HG03432 (cell line): ENCODE results near the gene TBX21.
"Not testable (repeated sequence)": the region's sequence is repeated elsewhere in the genome, so short reads cannot be mapped to it uniquely, and the experiment has no call there.

Experiments used
- ATAC-seq: cut with Tn5 transposase; IDR thresholded peaks from one replicate; pipeline ENCODE4 v1.9.1; 2021; ENCODE audit warnings: mild to moderate bottlenecking, moderate library complexity; ENCODE audit not compliant: unreplicated experiment

The TBX21 gene

DNA sequence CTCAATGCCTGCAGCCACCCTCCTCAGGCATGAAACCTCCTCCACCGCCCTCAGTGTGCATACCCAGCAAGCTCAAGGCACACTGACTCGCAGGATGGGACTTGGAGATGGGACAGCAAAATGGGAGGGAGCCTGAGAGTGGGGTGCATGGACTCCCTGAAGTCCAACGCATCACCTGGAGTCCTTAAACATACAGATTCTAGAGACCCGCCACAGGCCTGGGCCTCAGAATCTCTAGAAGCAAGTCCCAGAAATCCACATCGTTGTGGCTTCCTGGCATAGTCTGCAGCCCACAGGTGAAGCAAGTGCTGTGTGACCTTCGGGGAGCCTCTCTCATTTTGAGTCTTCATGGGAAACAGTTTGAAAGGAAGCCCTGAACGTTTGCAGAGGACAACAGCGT, 3.6 kb upstream of the TBX21 start:
- ATAC-seq, result no peak

DNA sequence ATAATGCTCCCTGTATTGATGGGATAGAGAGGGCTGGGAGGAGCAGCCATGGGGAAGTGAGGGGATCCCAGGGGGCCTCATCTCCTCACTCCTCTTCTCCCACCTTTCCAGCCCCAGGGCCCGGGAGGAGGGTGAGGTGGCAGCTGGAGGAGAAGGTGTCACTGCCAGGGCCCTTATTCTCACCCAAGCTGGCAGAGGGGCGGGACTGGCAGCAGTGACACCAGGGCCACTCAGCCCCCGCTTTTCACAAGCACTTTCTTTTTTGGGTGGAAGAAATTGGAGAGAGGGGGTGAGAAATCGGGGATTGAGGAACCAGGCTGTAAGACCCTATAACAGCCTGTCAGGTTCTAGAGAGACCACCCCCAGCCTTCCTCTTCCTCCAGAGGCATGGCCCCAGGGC, 2.4 kb upstream of the TBX21 start:
- ATAC-seq, result no peak

DNA sequence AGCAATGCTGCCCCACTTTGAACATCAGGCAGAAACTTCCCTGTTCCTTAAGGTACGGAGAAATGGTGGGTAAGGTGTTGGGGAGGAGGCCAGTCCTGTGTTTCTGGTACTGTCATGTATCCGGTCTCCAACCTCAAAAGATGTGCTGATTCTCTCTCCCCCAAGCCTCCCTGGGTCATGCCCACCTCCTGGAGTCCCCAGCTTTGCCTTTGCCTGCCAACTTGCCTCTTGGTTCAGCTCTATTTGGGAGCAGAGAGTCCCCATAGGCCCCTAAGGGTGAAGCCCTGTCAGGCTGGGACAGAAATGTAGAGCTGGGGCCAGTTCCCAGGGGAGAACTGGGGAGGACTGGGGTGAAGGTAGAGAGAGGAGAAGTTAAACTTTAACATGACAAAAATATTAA, 1.6 kb upstream of the TBX21 start:
- ATAC-seq, result no peak

DNA sequence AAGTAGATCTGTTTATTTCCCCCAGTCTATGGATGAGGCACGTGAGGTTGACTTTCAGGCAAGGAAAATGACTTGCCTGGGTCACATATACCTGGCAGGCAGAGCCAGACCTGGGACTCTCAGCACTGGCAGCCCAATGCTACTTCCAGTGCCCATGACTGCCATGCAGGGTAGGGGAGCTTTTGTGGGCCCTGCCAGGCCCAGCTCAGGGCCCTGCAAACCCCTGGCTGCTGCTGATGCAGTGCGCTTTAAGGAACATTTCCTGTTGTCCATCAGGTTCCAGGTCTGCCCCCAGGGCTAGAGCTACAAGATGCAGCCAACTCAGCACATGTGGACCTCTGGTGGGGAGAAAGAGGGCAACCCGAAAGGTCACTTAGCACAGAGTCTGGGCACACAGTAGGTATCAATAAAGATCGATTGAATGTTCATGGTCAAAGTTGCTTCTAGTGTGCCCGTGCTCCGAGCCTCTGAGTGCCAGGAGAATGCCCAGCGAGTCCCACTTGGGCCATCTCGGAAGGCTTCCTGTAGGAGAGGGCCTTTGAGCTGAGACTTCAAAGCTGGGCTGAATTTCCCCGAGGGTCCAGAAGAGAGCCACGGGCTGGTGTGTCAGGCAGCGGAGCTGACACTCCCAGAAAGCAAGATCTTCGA, 513 bp upstream of the TBX21 start:
- ATAC-seq, result no peak

DNA sequence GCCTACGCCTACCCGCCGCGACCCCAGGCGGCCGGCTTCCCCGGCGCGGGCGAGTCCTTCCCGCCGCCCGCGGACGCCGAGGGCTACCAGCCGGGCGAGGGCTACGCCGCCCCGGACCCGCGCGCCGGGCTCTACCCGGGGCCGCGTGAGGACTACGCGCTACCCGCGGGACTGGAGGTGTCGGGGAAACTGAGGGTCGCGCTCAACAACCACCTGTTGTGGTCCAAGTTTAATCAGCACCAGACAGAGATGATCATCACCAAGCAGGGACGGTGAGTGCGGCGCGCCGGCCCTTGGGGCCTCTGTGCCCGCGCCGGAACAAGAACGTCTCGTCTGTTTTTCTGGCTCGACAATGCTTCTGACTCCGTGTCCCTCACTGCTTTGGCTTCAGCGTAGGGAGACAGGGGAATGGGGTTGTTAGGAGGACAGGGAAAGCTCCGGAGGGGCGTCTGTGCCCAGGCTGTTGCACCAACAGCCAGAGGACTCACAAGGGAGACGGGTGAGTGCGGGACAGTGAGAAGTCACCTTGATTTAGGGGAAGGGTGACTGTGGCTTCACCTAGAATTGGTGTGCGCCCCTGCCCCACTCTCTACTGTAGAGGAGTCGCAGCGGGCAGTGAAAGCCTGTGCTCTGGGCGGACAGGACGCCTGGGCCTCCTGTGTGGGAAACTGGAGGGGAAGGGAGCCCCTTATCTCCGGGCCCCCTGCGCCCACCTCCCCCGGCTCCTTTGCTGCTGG, 806 bp downstream of the TBX21 start:
- ATAC-seq, result peak; percentile 28

DNA sequence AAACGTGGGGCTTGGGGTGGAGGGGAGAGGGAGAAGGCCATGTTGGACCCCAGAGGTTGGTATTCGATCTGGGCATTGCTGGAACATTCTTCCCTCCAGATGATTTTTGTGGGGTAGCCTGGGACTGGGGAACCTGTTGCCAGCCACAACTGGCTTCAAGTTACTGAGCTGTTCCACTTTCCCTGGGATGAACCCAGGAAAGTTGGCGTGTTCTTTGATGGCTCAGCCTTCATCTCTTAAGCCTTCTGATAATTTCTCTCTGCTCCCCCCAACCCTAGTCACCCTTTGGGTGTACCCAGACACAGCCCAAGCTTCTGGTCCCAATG, 2.1 kb downstream of the TBX21 start:
- no peak for ATAC-seq

DNA sequence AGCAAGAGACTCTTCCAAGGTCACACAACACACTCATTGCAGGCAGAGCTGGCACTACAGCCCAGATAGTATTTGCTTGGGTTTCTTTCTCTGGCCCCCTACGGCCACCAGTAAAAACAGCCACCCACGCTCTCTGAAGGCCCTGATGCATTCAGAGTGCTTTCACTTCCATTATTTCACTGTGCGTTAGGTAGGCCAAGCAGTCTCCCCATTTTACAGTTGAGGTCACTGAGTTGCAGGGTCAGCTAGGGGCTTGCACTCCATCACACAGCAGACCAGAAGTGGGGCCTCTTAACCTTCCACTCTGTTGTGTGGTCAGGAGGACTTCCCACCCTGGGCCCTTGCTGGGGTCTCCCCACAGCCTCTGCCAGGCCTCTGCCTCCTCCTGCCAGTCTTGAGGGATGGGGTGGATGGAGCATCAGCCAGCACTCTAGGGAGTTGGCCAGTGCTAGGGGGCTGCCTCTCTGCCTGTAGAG, 2.5 kb downstream of the TBX21 start:
- peak; percentile 49 for ATAC-seq

DNA sequence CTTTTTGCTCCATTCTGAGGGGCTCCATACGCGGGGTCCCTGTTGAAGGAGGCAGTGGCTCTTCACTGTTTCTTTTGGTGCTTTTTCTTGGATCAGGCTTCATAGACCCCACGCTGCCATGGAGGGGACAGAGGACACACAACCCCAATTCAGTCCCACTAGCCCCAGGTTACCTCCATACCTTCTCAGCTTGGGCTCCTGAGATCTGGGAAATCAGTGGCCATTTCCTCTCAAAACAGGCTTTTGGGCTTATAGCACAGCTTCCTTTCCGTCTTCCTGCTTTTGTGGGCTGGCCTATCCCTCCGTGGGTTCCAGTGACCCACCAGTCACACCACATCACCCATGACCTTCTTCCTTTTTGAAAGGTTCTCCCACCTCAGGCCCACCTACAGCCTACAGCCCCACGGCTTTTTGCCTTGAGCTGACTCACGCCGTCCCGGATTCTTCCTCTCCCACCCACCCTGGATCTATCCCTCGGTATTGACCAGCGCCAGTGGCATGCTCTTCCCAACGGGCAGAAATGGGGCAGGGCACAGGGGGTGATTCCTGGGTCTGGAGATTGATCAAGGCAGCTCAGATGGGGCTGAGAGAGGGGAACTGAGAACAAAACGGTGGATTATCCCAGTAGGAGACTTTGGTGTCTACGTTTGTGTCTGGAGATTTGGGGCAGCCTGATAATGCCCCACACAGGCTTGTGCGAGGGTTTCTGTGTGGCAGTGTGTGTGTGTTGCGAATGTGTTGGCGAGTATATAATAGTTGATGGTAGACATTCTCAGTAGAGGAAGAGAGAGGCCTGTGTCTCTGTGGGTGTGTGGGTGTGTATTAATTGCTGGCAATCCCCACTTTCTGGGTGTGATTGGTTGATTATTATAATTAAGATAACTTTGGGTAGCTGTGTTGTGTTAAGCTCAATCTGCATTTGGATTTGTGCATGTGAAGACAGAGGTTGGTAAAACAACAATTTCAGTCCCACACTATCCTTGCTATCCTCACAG, 3.8 kb downstream of the TBX21 start:
- ATAC-seq, result no peak

DNA sequence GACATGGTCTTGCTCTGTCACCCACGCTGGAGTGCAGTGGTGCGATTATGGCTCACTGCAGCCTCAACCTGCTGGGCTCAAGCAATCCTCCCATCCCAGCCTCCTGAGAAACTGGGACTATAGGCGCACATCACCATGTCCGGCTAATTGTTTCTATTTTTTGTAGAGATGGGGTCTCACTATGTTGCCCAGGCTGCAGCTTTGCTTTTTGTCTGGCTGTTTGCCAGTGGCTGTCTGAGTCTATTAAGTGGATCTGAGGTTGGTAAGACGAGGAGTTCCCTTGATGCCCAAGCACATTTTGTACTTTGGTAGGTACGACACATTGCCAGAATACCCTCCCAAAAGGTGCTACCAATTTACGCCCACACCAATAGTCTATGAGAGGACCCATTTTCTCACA, 5.1 kb downstream of the TBX21 start:
- ATAC-seq, result no peak

DNA sequence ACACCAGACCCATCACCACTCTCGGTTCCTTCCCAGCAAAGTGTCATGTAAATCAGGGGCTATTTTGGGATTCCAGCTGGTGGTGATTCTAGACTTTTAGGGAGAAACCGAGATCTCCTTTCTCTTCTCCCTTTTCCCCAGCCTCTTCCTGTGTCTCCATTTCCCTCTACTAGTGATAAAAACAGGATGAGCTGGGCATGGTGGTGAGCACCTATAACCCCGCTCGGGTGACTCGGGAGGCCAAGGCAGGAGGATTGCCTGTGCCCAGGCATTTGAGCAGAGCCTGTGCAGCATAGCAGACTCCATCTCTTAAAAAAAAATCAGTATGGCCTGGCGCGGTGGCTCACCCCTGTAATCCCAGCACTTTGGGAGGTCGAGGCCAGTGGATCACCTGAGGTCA, 6.1 kb downstream of the TBX21 start:
- ATAC-seq, result no peak

DNA sequence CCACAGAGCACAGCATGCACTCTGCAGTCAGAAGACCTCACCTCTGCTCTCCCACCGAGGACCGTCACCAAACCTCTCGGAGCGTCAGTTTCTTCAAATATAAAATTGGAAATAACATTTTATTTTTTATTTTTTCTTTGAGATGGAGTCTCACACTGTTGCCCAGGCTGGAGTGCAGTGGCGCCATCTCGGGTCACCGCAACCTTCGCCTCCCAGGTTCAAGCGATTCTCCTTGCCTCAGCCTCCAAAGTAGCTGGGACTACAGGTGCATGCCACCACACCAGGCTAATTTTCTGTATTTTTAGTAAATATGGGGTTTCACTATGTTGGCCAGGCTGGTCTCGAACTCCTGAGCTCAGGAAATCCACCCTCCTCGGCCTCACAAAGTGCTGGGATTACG, 6.9 kb downstream of the TBX21 start:
- ATAC-seq, result not testable (repeated sequence)

DNA sequence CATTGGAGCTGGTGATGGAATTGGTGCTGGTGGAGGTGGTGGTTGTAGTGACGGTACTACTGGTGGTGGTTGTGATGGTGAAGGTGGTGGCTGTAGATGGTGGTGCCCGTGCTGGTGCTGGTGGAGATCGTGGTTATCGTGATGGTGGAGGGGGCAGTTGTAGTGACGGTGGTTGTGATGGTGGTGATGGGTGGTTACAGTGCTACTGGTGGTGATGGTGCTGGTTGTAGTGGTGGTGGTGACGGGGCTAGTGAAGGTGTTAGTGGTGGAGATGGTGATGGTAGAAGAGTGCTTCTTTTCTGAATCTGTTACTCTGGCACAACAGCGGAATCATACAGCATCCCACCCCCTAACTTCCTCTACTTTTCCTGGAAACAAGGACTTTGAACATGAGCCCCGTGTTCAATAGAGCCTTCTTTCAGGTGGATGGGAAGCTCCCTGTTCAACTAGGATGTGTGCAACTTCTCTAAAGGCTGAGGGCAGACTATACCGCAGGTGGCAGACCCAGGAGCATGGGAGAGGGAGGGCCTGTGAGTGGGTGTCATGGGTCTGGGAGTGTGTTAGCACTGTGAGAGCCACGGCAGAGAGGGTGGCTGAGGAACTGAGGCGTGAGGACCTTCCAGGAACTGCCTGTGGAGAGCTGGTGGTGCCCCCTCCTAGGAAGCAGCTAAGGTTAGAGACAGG, 8.2 kb downstream of the TBX21 start:
- no peak for ATAC-seq

DNA sequence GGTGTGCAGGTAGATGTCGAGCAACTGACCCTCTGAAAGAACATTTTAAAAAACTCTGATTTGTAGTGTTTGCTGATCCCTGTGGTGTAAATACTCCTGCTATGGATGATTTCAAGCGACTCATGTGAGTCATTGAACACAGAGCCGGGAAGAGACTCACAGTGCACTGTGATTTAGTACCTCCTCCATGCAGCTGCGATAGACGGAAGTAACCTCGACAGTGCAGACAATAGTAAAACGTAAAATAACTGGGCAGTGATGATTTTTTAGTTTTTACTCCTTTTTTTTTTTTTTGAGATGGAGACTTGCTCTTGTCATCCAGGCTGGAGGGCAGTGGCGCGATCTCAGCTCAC, 8.7 kb downstream of the TBX21 start:
- no peak for ATAC-seq

DNA sequence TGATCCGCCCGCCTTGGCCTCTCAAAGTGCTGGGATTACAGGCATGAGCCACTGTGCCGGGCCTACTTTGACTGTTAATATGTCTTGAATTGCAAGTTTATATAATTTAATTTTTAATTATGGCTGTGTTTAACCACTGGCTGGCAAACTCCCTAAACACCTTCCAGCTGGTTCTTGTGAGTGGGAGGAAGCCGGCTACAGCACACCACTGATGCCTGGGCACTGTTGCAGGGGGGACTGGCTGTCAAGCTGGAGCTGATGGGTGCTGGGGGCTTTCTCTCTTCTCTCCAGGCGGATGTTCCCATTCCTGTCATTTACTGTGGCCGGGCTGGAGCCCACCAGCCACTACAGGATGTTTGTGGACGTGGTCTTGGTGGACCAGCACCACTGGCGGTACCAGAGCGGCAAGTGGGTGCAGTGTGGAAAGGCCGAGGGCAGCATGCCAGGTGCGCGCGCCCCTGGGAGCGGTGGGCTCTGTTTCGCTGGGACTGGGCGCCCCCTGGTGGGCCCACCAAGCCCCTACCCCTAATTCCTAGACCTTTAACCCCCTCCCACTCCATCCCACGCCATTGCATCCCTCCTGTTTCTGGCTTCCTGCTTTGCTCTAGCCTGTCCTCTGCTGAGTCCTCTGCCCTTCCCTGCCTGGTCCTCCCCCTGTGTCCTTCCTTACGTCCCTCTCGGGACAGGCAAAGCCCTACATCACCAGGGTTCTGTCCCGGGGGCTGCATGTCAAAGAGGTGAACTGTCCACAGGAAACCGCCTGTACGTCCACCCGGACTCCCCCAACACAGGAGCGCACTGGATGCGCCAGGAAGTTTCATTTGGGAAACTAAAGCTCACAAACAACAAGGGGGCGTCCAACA, 9.5 kb downstream of the TBX21 start:
- no peak for ATAC-seq

DNA sequence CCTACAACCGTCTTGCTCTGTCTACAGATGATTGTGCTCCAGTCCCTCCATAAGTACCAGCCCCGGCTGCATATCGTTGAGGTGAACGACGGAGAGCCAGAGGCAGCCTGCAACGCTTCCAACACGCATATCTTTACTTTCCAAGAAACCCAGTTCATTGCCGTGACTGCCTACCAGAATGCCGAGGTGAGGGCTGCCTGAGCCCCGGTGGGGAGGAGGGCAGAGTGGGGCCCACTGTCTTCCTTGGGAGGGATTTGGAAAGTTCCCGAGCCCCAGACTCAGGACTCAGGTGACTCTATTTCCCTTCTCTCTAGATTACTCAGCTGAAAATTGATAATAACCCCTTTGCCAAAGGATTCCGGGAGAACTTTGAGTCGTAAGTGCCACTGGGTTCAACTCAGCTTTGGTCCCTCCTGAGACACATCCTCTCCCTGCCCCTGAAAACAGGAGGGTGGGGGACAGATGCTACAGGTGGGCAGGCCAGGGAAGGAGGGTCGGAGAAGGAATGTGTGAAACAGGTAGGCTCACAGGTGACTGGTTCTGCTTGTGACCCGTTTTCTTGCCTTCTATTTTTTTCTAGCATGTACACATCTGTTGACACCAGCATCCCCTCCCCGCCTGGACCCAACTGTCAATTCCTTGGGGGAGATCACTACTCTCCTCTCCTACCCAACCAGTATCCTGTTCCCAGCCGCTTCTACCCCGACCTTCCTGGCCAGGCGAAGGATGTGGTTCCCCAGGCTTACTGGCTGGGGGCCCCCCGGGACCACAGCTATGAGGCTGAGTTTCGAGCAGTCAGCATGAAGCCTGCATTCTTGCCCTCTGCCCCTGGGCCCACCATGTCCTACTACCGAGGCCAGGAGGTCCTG, 11.4 kb downstream of the TBX21 start:
- ATAC-seq, result no peak

DNA sequence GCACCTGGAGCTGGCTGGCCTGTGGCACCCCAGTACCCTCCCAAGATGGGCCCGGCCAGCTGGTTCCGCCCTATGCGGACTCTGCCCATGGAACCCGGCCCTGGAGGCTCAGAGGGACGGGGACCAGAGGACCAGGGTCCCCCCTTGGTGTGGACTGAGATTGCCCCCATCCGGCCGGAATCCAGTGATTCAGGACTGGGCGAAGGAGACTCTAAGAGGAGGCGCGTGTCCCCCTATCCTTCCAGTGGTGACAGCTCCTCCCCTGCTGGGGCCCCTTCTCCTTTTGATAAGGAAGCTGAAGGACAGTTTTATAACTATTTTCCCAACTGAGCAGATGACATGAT, 12.0 kb downstream of the TBX21 start:
- no peak for ATAC-seq

DNA sequence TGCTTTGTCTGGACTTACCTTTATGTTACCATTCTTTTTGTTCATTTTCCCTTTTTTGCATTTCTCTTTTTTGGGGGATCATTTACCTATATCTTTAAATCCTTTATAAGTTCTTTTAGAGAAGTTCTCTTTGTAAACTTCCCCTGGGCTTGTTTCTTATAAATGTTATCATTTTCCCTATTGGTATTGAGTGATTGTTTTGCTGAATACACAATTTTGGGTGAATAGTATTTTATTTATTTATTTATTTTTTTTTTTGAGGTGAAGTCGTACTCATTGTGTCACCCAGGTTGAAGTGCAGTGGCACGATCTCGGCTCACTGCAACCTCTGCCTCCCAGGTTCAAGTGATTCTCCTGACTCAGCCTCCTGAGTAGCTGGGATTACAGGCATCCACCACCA, 18.4 kb downstream of the TBX21 start:
- no peak for ATAC-seq

DNA sequence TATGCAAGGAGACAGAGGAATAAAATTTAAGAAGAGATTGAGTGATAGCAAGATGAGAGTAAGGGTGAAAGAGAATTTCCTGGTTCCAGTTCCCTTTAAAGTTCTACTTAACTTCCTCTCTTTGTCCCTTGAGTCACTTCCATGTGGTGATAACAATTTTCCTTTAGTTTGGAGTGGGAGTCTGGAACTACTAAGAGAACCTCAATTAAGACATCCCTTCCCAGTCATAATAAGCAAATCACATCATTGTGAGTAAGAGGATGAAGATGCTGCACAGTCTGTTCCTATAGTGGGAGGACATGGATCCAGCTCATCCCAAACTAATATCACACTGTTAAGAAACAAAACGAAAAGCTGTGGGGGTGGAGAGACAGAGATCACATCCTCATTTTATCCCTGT, 24.4 kb downstream of the TBX21 start:
- ATAC-seq, result no peak

DNA sequence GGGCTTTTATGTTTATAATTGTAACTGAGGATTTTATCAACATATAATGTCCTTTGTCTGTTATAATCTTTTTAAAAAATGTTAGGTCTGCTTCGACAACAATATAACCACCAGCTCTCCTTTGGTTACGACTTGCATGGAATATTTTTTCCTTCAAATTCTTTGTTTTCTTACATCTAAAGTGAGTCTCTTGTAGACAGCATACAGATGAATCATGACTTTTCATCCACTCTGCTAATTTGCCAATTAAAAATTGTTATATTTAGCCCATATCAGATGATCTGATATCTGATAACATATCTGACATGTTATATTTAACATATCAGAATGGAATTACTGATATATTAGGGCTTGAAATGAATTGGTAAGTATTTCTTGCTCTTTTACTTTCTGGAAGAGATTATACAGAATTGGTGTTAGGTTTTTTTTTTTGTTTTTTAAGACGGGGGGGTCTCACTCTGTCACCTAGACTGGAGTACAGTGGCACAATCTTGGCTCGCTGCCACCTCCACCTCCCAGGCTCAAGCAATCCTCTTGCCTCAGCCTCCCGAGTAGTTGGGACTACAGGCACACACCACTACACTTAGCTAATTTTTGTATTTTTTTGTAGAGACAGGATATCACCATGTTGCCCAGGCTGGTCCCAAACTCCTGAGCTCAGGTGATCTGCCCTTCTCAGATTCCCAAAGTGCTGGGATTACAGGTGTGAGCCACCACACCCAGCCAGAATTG, 27.5 kb downstream of the TBX21 start:
- ATAC-seq, result no peak
